Activated T-helper 1 cell treated with anti-CD3 and anti-CD28 coated beads, Interleukin-2, amount 50 U/mL, for 16 hours (primary cell): ENCODE results near the gene ADORA1.

ENCODE experiments used
- DNase-seq, 2 donors: peaks; one replicate each; pipeline ENCODE4 v3.0.0-alpha.2; 2020; ENCODE audit warnings: low read depth in 1 of 2, low spot score in 1 of 2

The ADORA1 gene

DNA sequence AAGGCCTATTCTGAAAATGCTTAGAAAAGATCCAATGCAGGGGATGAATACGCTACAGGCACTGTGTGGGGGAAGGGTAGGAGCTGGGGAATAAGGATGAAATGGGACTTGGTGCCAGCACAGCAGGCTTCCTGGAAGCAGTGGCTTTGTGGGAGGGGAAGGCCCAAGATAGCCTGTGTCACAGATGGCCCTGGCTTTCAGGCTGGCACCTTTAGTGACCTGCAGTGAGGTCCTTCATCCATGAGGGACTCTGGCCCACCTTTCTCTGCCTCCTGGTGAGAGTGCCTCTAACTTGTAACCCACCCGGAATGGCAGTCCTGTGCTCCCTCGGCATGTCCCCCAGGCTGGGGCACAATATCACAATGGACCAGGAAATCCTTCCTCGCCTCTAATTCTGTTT lies 58.1 kb downstream of the ADORA1 start:
- DNase-seq: no peak

DNA sequence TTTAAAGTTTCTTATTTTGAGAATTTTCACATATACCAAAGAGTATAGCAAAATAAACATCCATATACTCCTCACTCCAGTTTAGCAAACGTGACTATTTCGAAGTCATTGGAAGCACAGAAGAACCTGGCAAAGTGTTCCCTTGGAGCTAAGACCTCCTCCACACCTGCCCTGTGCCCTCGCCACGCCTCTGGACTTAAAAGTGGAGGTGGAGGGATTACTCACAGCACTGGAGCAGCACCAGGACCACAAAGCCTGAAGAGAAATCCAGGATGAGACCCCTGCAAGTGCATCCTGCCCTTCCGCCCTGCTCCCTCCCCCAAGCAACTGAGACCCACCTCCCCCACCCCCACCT lies 58.5 kb downstream of the ADORA1 start:
- no peak for DNase-seq

DNA sequence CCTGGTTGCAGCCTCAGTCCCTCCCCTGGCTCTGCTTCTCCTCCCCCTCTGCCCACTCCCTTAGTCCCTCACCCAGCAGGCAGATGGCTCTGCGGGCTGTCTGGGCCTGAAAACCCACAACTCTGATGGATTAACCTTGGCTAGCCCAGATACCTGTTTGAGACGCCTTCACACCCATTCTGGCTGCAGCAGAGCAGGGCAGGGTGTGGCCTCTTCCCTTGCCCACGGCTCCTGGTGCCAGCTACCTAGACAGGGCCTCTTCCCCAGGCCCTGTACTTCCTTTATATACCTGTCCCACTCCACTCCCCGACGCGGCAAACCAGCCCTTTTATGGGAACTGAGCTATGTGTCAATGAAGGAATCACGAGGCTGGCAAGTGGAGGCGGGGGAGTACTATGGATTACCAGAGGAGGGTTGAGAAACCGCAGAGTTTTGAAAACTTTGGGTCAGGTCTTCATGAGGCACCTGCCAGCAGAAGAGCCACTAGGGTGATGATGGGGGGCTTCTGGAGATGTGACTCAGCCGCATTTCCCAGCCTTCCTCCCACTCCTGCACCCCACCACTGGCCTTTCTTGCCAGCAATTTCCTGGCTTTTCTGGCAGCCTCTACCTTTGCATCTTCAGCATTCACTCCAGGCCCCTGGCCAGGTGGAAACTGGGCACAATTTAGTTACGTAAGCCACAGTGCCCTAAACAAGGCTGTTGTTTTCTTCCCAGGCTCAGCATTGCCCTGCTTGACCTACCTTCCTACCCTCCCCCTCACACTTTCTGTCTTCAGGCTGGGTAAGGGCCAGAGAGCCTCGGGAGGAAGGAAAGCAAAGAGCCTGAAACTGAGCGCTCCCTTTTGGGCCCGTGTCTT lies 59.1 kb downstream of the ADORA1 start, which contains the start of gene CHI3L1:
Gene CHI3L1, minus strand, starts transcription at position 259 of the 858 bp plus-strand sequence. Its CDS starts 81 bp downstream, at position 178.
- DNase-seq: no peak

DNA sequence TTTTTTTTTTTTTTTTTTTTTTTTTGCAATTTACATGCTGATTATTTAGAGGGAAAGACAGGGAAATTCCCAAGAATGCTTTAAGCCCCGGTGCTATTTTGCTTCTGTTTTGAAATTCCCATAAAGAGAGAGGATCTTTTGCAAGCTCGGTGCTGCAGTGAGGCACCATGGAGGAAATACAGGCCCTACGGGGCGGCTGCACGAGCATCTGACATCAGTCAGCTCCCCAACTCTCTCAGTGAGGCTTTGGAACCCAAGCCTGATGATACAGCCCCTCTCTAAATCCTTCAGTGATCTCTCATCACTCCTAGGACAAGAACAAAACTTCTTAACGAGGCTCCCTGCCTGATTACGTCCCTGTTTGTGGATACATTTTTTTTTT lies 59.8 kb downstream of the ADORA1 start:
- no peak for DNase-seq

DNA sequence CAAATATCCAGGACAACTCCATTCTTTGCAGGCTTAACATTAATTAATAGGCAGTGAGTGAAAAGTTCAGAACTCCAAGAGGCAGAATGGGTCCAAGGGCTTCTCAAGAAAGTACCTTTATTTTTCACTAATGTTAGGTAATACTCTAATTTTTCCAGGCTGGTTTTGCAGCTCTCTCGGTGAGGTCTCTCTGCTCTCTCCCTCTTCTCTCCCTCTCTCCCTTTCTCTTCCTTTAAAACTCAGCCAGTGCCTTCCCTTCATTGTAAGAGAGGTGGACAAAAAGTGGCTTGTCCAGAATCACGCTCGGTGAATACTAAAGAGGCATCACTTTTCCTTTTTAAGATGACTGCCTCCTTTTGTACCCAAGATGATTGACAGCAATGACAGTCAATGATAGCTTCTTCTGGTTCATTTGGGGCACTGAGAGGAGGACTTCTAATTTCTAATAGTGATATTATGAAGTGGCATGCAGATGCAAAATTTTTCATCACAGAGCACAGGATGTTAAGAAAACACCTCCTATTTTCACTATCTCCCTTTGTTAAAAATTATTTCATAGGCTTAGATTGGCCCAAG lies 60.3 kb downstream of the ADORA1 start:
- DNase-seq: no peak

DNA sequence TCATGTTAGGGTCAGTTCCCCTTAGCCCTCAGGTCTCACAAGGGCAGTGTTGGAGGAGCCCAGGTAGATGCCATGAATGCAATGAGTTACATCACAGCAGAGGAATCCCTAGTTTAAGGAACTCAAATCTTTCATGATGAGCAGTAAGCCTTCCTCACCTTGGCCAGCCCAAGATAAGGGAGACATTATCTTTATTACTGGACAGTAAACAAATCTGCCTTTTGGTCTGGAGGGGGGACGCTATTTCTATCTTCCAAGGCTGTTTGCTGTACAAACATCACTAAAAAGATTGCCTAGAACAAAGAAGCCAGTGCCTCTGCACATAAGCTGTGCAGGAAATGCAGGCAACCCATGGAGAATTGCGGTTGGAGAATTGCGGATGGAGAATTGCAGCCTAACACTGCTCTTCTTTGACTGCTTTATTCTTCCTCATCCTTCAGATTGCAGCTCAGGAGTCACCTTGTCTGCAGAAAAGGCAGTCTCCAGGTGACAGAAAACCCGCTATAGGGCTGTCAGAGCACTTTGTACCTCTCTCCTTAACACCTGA lies 61.2 kb downstream of the ADORA1 start:
- DNase-seq: no peak

DNA sequence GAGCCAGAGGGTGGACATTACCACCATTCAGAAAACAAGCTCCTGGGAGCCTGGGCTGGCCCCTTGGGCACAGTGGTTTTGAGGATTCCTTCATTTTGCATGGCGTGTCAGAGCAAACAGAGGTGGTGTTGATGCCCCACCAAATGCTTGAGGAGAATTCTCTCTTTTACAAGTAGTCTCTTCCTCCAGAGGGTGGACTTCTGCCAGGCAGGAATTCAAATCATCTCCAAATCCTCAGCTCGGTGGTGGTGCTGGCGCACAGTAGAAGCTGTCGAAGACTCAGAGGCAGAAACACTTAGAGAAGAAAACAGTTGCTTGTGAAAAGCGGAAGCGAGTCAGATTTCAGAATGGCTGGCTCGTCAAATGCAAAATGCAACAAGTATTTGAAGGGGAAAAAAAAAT lies 62.4 kb downstream of the ADORA1 start:
- DNase-seq: no peak

DNA sequence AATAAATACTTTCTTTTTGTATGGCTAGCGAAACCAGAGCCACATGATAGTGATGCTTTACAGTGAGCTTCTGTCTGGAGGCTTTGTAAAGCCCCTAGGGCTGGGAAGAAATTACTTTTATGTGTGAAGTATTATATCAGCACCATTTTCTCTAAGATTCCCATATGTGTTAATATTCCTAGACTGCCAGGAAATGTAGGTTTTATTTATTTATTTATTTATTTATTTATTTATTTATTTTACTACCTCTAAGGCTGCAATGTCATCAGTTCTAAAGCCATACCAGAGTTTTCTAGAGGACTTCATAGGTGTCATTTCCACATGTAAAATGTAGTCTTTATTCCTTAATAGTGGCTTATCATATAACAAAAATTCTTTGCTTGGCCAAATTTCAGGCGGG lies 63.4 kb downstream of the ADORA1 start:
- no peak for DNase-seq

DNA sequence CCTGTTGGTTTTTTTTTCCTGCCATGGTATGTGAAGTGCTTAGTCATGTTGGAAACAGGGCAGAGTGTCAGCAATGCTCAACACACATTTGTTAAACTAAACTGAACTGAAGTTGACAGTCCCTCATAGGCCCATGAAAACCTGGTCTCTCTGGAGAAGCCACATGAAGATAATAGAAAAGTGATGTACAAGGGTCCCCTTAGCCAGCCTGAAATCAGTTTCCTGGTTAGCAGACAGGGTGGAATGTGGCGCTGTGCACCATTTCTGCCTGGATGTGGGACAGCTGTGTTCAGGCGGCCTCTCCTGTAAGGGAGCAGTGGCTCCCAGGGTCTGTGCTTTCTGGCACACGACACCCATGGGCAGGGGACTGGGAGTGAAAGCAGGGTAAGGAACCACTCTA lies 68.8 kb downstream of the ADORA1 start:
- DNase-seq: no peak

DNA sequence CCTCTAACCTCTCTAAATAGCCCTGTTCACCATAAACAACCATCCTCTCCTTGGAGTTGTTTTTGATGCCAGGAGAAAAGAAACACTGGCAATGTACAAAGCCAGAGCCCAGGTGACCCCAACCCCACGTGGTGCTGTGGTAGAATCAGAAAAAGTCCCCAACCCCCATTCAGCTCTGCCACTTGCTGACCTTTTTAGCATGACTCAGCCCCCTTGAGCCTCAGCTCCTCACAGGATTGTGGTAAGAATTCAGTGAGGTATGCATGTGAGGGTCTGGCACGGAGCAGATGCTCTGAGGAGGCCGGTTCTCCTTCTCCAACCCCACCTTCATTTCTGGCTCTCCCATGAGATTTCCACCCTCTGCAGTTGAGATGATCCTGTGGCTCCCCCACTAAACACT lies 70.1 kb downstream of the ADORA1 start:
- DNase-seq: no peak

DNA sequence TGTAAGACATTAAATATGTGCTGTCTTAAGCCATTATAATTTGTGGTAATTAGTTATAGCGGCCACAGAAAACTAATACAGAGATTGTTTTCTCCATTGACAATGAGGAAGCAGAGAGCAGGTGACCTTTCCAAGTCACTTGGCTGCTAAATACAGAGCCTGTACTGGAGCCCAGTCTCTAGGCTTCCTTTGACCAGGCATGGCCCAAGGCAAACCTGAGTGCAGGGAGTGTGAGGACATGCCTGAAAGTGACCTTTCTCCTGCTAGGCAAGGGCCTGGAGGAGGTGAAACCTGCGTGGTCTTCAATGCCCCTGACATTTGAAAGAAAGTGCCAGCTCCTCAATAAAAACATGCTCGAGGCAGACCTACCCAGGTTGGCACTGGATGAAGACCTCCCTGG lies 71.5 kb downstream of the ADORA1 start:
- DNase-seq: no peak

DNA sequence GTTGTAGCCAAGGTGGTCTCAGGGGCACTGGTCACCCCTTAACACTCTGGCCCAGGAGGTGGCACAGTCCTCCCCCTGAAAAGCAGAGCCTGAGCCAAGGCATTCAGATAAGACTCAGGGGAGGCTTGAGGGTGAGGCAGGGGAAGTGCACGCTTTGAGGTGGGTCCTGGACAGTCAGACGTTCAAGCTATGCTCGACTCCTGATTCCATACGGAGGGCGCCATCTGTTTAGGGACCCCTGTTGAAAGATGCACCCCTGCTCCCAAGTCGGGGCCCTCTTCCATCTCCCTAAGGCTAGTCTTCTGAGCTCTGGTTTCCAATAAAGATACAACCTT lies 71.9 kb downstream of the ADORA1 start:
- no peak for DNase-seq

DNA sequence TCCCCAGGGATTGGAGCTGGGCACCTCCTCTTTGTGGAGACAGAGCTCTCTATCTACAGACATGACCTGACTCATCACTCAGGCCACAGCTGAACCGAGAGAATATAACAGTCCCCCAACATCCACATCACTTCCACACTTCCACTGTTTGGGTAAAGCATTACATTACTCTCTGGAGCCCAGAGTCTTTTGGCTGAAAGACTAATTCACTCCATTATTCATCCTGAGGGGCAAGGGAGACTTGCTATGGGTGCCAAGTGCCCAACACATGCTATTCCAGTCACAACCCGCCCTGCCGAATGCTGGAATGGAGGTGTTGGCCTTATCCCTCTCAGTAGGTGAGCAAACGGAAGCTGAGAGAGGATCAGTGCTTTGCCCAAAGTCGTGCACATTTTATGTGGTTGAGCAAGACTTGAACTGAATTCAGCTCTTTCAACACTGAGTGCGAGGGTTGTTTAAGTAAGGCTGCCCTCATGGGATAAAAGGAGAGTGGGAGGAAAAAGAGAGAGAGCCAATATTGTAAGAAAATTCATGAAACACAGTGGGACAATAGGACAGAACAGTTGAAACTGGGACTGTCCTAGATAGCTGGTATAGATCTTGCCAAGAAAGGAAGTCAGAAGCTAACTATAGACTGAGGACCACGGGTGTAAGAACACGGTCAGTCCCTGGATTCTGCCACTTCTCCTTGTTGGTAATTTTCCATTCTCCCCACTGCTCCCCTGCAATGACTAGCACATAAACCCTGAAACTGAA lies 72.5 kb downstream of the ADORA1 start:
- no peak for DNase-seq

DNA sequence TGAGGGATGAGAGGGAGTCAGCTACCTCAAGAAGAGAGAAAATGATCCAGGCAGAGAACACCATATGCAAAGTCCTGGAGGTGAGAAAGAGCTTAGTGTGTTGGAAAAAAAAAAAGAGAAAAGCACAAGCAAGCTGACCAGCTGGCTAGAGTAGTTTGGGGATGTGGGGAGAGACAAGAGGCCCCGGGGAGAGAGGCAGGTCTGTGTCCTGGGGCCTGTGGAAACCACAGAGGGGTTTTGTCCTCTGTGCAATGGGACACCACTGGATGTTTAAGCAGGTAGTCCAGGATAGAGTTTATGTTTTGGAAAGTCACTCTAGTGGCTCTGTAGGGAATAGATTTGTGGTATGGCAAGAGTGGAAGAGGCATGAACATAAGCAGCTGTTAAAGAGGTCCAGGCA lies 73.4 kb downstream of the ADORA1 start:
- DNase-seq: no peak

DNA sequence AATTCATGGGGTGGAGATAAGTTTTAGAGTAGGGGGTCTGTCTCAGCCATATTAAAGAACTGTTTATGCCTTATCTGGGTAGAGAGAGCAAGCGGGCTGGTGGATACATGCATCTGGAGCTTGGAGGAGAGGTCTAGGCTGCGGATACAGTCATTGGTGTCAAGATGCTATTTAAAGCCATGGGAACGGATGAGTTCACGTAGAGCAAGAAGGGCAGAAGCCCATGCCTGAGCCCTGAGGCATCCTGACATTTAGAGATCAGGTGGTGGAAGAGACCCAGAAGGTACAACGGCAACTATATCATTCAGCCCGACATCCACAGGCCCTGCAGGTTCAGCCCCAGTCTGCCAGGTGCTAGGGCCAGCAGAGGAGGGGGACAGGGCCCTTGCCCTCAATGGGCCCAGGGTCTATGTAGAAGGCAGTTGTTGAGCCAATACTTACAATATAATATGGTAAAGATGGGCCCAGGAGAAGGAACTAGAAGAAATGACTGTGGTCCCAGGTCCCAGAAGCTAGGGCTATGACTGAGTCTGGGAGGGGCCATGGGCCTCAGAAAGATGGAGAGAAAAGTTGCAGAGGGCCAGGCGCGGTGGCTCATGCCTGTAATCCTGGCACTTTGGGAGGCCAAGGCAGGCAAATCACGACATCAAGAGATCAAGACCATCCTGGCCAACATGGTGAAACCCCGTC lies 74.1 kb downstream of the ADORA1 start:
- DNase-seq: no peak

DNA sequence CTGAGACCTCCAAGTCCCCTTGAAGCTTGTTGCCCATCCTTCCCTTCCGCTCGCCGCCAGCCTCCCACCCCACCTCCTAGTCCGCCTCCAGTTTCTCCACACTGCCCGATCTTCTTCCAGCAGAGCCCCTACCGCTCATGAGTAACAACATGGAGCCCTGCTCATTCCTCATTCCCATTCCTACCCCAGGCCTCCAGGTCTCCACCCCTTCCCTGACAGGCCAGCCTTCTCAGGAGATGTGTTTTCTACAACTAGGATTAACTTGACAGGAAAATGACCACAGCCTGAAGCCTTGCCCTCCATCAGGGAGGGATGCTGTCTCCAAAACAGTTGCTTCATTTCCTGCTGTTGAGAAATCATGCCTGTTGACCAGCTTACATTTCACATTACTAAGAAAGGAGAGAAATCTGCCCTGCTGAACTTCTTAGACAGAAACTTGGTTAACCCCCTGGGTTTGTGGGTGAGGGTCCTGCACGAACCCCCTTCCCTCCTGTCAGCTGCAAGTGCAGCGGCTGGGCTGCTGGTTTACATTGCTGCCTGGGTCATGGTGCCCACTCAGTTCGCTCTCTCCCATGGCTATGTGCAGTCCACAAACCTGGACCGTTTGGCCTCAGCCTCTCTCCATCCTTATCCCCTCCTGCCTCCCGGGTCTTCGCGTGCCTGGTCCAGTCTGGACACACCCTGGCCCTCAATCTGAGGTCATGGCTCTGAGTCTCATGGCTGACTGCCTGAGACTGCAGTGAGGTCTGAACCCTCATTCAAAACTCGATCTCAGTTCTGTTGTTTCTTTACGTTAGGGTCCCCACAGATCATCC lies 75.1 kb downstream of the ADORA1 start:
- no peak for DNase-seq

DNA sequence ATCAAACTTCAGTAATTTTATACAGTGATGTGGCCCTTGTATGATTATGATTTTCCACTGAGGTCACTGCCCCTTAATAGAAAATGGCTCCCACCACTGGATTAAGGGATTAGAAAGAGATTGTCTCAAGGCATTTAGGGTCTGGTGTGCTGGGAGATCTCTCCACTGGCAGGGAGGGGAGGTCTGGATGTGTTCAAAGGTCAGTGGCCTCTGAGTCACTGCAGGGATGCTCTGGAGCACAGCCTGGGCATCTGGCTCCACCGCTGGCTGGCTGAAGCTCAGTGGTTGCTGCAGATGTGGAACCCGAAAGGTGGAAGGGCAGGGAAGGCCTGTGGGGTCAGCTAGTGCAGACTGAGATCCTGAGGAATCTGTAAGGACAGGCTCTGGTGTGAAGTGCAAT lies 77.2 kb downstream of the ADORA1 start:
- no peak for DNase-seq

DNA sequence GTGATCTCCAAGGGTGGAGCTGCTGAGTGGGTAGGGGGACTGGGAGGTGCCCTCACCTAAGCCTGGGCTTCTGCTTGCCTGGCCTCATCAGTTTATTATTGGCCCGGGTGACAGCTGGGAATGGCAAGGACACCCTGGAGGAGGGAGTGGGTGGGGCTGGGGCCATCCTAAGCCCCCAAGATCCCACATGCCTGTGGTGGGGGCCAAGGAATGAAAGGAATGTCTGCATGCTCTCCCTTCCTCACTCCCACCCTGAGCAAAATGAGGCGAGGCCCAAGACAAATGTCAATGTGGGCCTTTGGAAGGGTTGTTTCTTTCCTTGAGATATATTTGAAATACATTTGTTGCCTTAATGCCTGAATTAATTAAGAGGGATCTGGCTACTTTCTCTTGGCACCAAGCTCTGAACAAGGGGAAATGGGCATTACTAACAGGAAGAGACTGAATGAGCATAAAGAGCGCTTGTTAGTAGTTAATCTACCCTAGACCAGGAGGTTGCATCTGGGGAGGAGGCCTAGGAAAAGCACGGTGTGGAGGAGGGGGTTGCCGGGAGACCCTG lies 78.7 kb downstream of the ADORA1 start:
- DNase-seq: no peak

DNA sequence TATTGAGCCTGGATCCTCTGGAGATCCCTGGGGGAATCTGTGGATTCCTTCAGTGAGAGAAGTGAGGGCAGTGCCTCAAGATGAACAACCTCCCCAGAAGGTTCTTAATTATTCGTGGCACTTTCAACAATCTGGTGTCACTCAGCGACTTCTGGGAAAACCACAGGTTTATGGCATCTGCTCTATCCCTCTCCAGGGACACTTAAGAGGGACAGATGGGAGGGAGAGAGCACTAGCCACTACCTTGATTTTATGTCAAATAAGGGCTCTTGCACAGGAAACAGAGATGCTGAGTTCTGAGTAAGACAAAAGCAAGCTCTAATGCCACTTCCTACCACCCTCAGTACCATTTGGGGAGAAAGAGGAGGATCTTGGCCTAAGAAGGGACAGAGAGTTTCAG lies 80.2 kb downstream of the ADORA1 start:
- DNase-seq: no peak

DNA sequence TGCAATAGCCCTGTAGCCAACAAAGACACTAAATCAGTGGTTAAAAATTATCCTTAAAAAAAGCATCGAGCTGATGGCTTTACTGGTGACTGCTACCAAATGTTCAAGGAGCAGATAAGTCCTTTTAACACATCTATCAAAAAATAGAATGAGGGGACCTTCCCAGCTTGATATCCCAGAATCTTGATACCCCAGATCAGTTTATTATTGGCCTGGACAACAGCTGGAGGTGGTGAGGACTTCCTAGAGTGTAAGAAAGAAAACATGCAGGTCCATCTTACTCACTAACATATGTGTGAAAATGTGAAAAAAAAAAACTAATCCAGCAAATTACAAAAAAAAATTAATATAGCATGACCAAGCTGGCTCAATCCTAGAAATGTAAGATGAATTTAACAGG lies 80.7 kb downstream of the ADORA1 start:
- DNase-seq: no peak
